B cell (primary cell): ENCODE measurements around the gene ZNF554. TPM values are rescaled to one million over a fixed set of nuclear protein-coding genes. Genes with fewer than 3 reads are reported as not detected.

ENCODE experiments used
- ATAC-seq: fragments of 200-7000 bp; cut with Tn5 transposase; one replicate; pipeline ENCODE4 v1.10.0; 2021; ENCODE audit warnings: low read depth, mild to moderate bottlenecking, moderate number of reproducible peaks, moderate library complexity
- CTCF ChIA-PET: fragments of 350-600 bp; sonication (Branson Sonifier 250); formaldehyde crosslinking; loops from one replicate; lab custom pipeline; 2021; ENCODE audit warnings: antibody characterized with exemption, inconsistent platforms; lab: Charles Lee
- POLR2A ChIA-PET: fragments of 350-600 bp; sonication (Branson Sonifier 250); formaldehyde crosslinking; loops from one replicate; lab custom pipeline; 2021; ENCODE audit warnings: antibody characterized with exemption; lab: Charles Lee
- DNase-seq: peaks from one replicate; pipeline ENCODE4 v3.0.0; 2013
- H2AFZ ChIP-seq: 2 replicates; pipeline ENCODE4 v1.6.1; 2012; ENCODE audit warnings: mild to moderate bottlenecking, low read depth, low read length; ENCODE audit not compliant: insufficient read depth, poor library complexity, severe bottlenecking
- H3K27ac ChIP-seq, 2 donors: 1 replicate in 1 of 2; 2 replicates in 1 of 2; pipeline ENCODE4 v1.5.1; 2012 to 2013; ENCODE audit warnings: low read length in 2 of 2, mild to moderate bottlenecking in 2 of 2, moderate library complexity in 1 of 2
- H3K27me3 ChIP-seq, 4 experiments: fragments of 200-600 bp in 1 of 4; sonication (generic) in 1 of 4; replicated peaks in 1 of 4; 1 replicate in 2 of 4; 2 replicates in 2 of 4; pipeline versions ENCODE4 v1.6.1 to v1.7.0; 2013 to 2016; ENCODE audit warnings: low read length in 3 of 4, mild to moderate bottlenecking in 2 of 4, mixed read lengths in 1 of 4, moderate library complexity in 1 of 4; ENCODE audit not compliant: insufficient read depth in 4 of 4, control insufficient read depth in 3 of 4; ENCODE audit errors: control extremely low read depth in 1 of 4
- H3K36me3 ChIP-seq, 2 experiments: replicated peaks in 1 of 2; 1 replicate in 1 of 2; 2 replicates in 1 of 2; pipeline versions ENCODE4 v1.6.1 to v1.7.1; 2013; ENCODE audit warnings: low read length in 1 of 2; ENCODE audit not compliant: insufficient read depth in 2 of 2, control insufficient read depth in 1 of 2; ENCODE audit errors: control extremely low read depth in 1 of 2, extremely low read depth in 1 of 2
- H3K4me1 ChIP-seq, 2 donors: fragments of 200-600 bp in 1 of 2; sonication (generic) in 1 of 2; 1 replicate in 1 of 2; 2 replicates in 1 of 2; pipeline versions ENCODE4 v1.5.1 to v1.6.1; 2013 to 2017; ENCODE audit warnings: low read length in 2 of 2; ENCODE audit not compliant: control insufficient read depth in 2 of 2, insufficient read depth in 2 of 2
- H3K4me2 ChIP-seq: replicated peaks from 2 replicates; pipeline ENCODE3; 2012; ENCODE audit warnings: mild to moderate bottlenecking, low read depth, low read length; ENCODE audit not compliant: poor library complexity, severe bottlenecking
- H3K4me3 ChIP-seq, 5 experiments: fragments of 200-600 bp in 1 of 5; sonication (generic) in 1 of 5; 1 replicate in 3 of 5; 2 replicates in 2 of 5; pipeline versions ENCODE4 v1.5.1 to v1.7.0; 2011 to 2016; ENCODE audit warnings: low read length in 4 of 5, mild to moderate bottlenecking in 4 of 5, low read depth in 2 of 5, control low read depth in 1 of 5, moderate library complexity in 1 of 5; ENCODE audit not compliant: insufficient read depth in 1 of 5; ENCODE audit errors: control extremely low read depth in 1 of 5, extremely low read depth in 1 of 5
- H3K79me2 ChIP-seq: fragments of 200-600 bp; sonication (generic); one replicate; pipeline ENCODE4 v1.6.0; 2016; ENCODE audit warnings: low read length; ENCODE audit not compliant: control insufficient read depth, insufficient read depth
- H3K9ac ChIP-seq: fragments of 200-600 bp; sonication (generic); 2 replicates; pipeline ENCODE4 v1.6.1; 2017; ENCODE audit warnings: mild to moderate bottlenecking, low read length, moderate library complexity
- H3K9me3 ChIP-seq, 3 donors: one replicate each; pipeline versions ENCODE4 v1.6.1 to v1.7.1; 2013; ENCODE audit warnings: low read length in 2 of 3; ENCODE audit not compliant: control insufficient read depth in 2 of 3, insufficient read depth in 1 of 3; ENCODE audit errors: control extremely low read depth in 1 of 3
- H4K20me1 ChIP-seq: 2 replicates; pipeline ENCODE4 v1.6.0; 2012; ENCODE audit warnings: mild to moderate bottlenecking, low read length; ENCODE audit not compliant: insufficient read depth, control insufficient read depth, poor library complexity, severe bottlenecking
- H3K27ac Mint-ChIP-seq: one replicate; pipeline ENCODE4 v1.8.0; 2021; ENCODE audit warnings: mixed read lengths
- H3K27me3 Mint-ChIP-seq: one replicate; pipeline ENCODE4 v1.8.0; 2021; ENCODE audit warnings: mixed read lengths
- H3K4me1 Mint-ChIP-seq: one replicate; pipeline ENCODE4 v1.8.0; 2021; ENCODE audit warnings: mixed read lengths
- H3K4me3 Mint-ChIP-seq: one replicate; pipeline ENCODE4 v1.8.0; 2021; ENCODE audit warnings: mixed read lengths
- H3K9me3 Mint-ChIP-seq: one replicate; pipeline ENCODE4 v1.8.0; 2022; ENCODE audit warnings: mixed read lengths; ENCODE audit not compliant: insufficient read depth
- EZH2 ChIP-seq: IDR thresholded peaks from 2 replicates; pipeline ENCODE4 v1.6.1; 2012; ENCODE audit warnings: borderline replicate concordance, low read depth, mild to moderate bottlenecking, moderate library complexity, low read length; ENCODE audit not compliant: insufficient read depth, poor library complexity, severe bottlenecking
- WGBS: methylation state at CpG from one replicate; pipeline ENCODE4 v1.1.5; 2013; ENCODE audit warnings: missing lambda C conversion rate; ENCODE audit not compliant: insufficient coverage; 5-methylcytosine and 5-hydroxymethylcytosine counted together
- intact Hi-C: fragments of 100-400 bp; cut with micrococcal nuclease; formaldehyde crosslinking; loops from one replicate; pipeline ENCODE4 v1.10.0; 2022
- polyA plus RNA-seq: library from polyadenylated mRNA; depleted of rRNA; stranded (reverse); fragments of >200 nt; gene quantifications from 2 replicates; pipeline ENCODE4 v1.2.3, GENCODE V29; 2012
- total RNA-seq, 2 donors: library from RNA; stranded (reverse); fragments of 120-200 nt in 1 of 2; gene quantifications; 1 replicate in 1 of 2; 2 replicates in 1 of 2; pipeline versions ENCODE4 v1.2.3 to v1.2.4, GENCODE V29; 2013 to 2022
- TF ChIP-seq, protein P1 (sequence below): fragments of 200-600 bp; IDR thresholded peaks from one replicate; pipeline ENCODE4 v1.8.0; 2022; ENCODE audit warnings: antibody characterized with exemption, mild to moderate bottlenecking

Gene ZNF554
- total and polyA plus RNA-seq, 2 donors (not counting 1 experiment from before 2014, with no cell fraction given): 2.8 to 5.9 TPM

- H3K27me3 ChIP-seq: no peaks in the 10 kb centered on the region
- WGBS: 67% methylated on average over 3 of the region's 4 CpGs
- ChIA-PET POLR2A (no interaction called here), CTCF (no interaction called here)
- intact Hi-C loops: no loop called here
- H3K79me2 ChIP-seq: peaks cover 41% of the 10 kb centered on the region
- peaks cover 24 to 27% (median 25%) of the 10 kb centered on the region in 3 donors for H3K9me3 ChIP-seq
- Mint-ChIP-seq H3K9me3 (peaks cover 5% of the 10 kb centered on the region), H3K4me1 (peaks cover 12% of the 10 kb centered on the region), H3K4me3 (no peak overlapping the region), H3K27me3 (no peaks in the 10 kb centered on the region), H3K27ac (no peak overlapping the region)
- H3K9ac ChIP-seq: no peak overlapping the region
- no peak overlapping the region for H3K4me3 ChIP-seq
- no peak overlapping the region for H2AFZ ChIP-seq
- DNase-seq: no peak
- H3K27ac ChIP-seq: no peak overlapping the region
- H3K4me2 ChIP-seq: no peak overlapping the region
- H3K36me3 ChIP-seq: peaks cover 25 to 29% of the 10 kb centered on the region in 2 experiments
- no peak for ATAC-seq
- TF ChIP-seq, protein P1, sequence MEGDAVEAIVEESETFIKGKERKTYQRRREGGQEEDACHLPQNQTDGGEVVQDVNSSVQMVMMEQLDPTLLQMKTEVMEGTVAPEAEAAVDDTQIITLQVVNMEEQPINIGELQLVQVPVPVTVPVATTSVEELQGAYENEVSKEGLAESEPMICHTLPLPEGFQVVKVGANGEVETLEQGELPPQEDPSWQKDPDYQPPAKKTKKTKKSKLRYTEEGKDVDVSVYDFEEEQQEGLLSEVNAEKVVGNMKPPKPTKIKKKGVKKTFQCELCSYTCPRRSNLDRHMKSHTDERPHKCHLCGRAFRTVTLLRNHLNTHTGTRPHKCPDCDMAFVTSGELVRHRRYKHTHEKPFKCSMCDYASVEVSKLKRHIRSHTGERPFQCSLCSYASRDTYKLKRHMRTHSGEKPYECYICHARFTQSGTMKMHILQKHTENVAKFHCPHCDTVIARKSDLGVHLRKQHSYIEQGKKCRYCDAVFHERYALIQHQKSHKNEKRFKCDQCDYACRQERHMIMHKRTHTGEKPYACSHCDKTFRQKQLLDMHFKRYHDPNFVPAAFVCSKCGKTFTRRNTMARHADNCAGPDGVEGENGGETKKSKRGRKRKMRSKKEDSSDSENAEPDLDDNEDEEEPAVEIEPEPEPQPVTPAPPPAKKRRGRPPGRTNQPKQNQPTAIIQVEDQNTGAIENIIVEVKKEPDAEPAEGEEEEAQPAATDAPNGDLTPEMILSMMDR: no peak
- TF ChIP-seq EZH2: no peak
- no peaks in the 10 kb centered on the region for H4K20me1 ChIP-seq
- H3K4me1 ChIP-seq: peaks cover 3 to 5% of the 10 kb centered on the region in 2 donors
Measured at GRCh38 chr19:2848616-2849015, 28.9 kb downstream of the ZNF554 start.

DNA sequence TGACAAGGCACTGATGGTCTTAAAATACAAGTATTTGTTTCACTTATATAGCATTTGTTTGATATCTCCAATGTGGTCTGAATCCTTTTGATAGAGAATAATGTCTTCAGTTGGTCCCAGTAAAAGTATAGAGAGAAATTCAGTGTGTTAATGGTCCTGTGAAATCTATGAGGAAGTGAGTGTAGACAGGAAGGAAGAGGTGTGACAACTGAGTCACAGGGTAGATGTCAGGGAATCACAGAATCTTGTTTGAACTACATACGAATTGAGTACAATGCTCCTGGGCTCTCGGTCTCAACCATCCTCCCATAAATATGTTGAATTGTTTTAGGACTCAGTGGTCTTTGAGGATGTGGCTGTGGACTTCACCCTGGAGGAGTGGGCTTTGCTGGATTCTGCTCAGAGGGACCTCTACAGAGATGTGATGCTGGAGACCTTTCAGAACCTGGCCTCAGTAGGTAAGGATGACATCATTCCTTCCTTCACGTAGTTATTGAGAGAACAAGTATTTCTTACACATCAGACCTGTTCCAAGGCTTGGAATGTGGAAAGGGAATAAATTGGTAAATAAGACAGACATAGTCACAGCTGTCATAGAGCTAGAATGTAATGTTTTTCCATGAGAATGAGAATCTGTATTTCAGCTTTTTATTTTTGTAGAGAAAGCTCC, 30.7 kb downstream of the ZNF554 start:
- Histone ChIP-seq H2AFZ (no peak overlapping the region), H3K79me2 (peaks cover 29% of the 10 kb centered on the region), H4K20me1 (no peaks in the 10 kb centered on the region), H3K4me3 (no peak overlapping the region), H3K4me1 (peaks cover 3 to 5% of the 10 kb centered on the region in 2 donors), H3K9me3 (peaks cover 27 to 39% (median 33%) of the 10 kb centered on the region in 3 donors), H3K4me2 (no peak overlapping the region), H3K27ac (no peak overlapping the region), H3K9ac (no peak overlapping the region), H3K27me3 (no peaks in the 10 kb centered on the region), H3K36me3 (peaks cover 31 to 34% of the 10 kb centered on the region in 2 experiments)
- peaks cover 11% of the 10 kb centered on the region for H3K4me1 Mint-ChIP-seq
- intact Hi-C loops: no loop called here
- H3K9me3 Mint-ChIP-seq: peaks cover 10% of the 10 kb centered on the region
- no CpG with 5 or more reads among the region's 3 CpGs for WGBS
- no peak overlapping the region for H3K27ac Mint-ChIP-seq
- no peak for DNase-seq
- no peak overlapping the region for H3K4me3 Mint-ChIP-seq
- CTCF ChIA-PET: interaction anchor here (0.5 kb wide), 1 partner anchor 63 kb away, joined by 4 read pairs; no protein-coding TSS in a partner anchor
- POLR2A ChIA-PET: interaction anchor here (0.6 to 0.7 kb wide), 4 partner anchors 22 to 927 kb away, joined by 3 to 5 read pairs (median 3); no protein-coding TSS in a partner anchor
- H3K27me3 Mint-ChIP-seq: no peaks in the 10 kb centered on the region
- no peak for ATAC-seq
- TF ChIP-seq EZH2: no peak
- TF ChIP-seq, protein P1: no peak
